Thoracic aorta (tissue), 2 donors: ENCODE data around the gene M6PR. TPM values are rescaled to one million over a fixed set of nuclear protein-coding genes. Genes with fewer than 3 reads are reported as not detected.

ENCODE experiments used
- ATAC-seq: fragments of 150-250 bp; one replicate; pipeline ENCODE4 v1.8.0; 2017; ENCODE audit warnings: low read depth; ENCODE audit not compliant: insufficient number of reproducible peaks, low FRiP score
- DNase-seq: peaks from one replicate; pipeline ENCODE4 v3.0.0-alpha.2; 2020; ENCODE audit warnings: low spot score
- H3K27ac ChIP-seq, 2 donors: fragments of 200-600 bp; sonication (generic); 1 replicate in 1 of 2; 2 replicates in 1 of 2; pipeline ENCODE4 v1.5.1; 2016; ENCODE audit warnings: mild to moderate bottlenecking in 2 of 2, moderate library complexity in 2 of 2
- H3K27me3 ChIP-seq: fragments of 200-600 bp; sonication (generic); replicated peaks from 2 replicates; pipeline ENCODE4 v1.6.0; 2016; ENCODE audit warnings: mild to moderate bottlenecking; ENCODE audit not compliant: insufficient read depth
- H3K36me3 ChIP-seq: fragments of 200-600 bp; sonication (generic); one replicate; pipeline ENCODE4 v1.5.1; 2016
- H3K4me1 ChIP-seq, 2 donors: fragments of 200-600 bp; sonication (generic); 1 replicate in 1 of 2; 2 replicates in 1 of 2; pipeline versions ENCODE4 v1.5.1 to v1.6.0; 2016; ENCODE audit warnings: low read depth in 2 of 2, mild to moderate bottlenecking in 1 of 2; ENCODE audit not compliant: control insufficient read depth in 1 of 2
- H3K4me3 ChIP-seq: fragments of 200-600 bp; sonication (generic); 2 replicates; pipeline ENCODE4 v1.5.1; 2016; ENCODE audit warnings: mild to moderate bottlenecking
- H3K9me3 ChIP-seq: fragments of 200-600 bp; sonication (generic); 2 replicates; pipeline ENCODE4 v1.5.1; 2016
- CTCF ChIP-seq: fragments of 200-600 bp; sonication (generic); IDR thresholded peaks from one replicate; pipeline ENCODE4 v1.5.1; 2019; ENCODE audit warnings: antibody characterized with exemption
- total RNA-seq, 2 donors: library from RNA; depleted of rRNA; stranded (reverse); fragments of >200 nt; gene quantifications; one replicate each; pipeline versions ENCODE4 v1.1.0 to v1.2.3, GENCODE V29; 2016

The M6PR gene
- total RNA-seq, 2 donors from 2014 or later: 119 to 148 TPM

DNA sequence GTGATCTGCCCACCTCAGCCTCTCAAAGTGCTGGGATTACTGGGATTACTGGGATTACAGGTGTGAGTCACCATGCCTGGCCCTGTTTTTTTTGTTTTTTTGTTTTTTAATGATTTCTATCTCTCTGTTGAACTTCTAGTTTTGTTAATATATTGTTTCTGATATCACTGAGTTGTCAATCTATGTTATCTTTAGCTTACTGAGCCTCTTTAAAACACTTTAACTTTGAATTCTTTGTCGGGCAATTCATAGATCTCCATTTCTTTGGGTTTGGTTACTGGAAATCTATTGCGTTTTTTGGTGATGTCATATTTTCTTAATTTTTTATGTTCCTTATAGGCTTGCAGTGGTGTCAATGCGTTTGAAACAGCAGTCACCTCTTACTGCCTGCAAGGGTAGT lies 30.7 kb upstream of the M6PR start:
- no peak for ATAC-seq
- peaks cover 20% of the 10 kb centered on the region for H3K9me3 ChIP-seq
- no peaks in the 10 kb centered on the region for H3K4me1 ChIP-seq
- DNase-seq: no peak
- no peak overlapping the region for H3K4me3 ChIP-seq
- H3K36me3 ChIP-seq: no peaks in the 10 kb centered on the region
- no peak overlapping the region for H3K27ac ChIP-seq
- H3K27me3 ChIP-seq: no peaks in the 10 kb centered on the region
- TF ChIP-seq CTCF: no peak

DNA sequence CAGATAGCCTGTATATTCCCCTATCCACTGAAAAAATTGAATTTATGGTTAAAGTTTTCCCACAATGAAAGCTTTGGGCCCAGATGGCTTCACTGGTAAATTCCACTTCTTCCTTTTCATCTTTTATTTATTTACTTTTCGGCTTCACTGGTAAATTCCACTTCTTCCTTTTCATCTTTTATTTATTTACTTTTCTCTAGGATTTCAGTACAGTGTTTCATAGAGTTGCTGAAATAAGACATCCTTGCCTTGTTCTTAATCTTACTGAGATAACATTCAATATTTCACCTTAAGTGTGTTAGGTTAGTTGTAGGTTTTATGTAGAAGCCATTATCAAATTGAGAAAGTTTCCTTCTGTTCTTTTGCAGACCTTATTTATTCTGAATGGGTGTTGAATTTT lies 21.0 kb upstream of the M6PR start:
- Histone ChIP-seq H3K4me1 (no peaks in the 10 kb centered on the region), H3K27me3 (no peaks in the 10 kb centered on the region), H3K27ac (no peak overlapping the region), H3K9me3 (peaks cover 20% of the 10 kb centered on the region), H3K4me3 (no peak overlapping the region), H3K36me3 (no peaks in the 10 kb centered on the region)
- ATAC-seq: no peak
- no peak for DNase-seq
- no peak for TF ChIP-seq CTCF

GRCh38 chr12:8969861-8970411 lies 20.5 kb upstream of the M6PR start:
- ATAC-seq (no peak), DNase-seq (no peak)
- Histone ChIP-seq H3K27me3 (no peaks in the 10 kb centered on the region), H3K4me1 (no peaks in the 10 kb centered on the region), H3K4me3 (no peak overlapping the region), H3K36me3 (no peaks in the 10 kb centered on the region), H3K9me3 (peaks cover 20% of the 10 kb centered on the region), H3K27ac (no peak overlapping the region)
- TF ChIP-seq CTCF: no peak

DNA sequence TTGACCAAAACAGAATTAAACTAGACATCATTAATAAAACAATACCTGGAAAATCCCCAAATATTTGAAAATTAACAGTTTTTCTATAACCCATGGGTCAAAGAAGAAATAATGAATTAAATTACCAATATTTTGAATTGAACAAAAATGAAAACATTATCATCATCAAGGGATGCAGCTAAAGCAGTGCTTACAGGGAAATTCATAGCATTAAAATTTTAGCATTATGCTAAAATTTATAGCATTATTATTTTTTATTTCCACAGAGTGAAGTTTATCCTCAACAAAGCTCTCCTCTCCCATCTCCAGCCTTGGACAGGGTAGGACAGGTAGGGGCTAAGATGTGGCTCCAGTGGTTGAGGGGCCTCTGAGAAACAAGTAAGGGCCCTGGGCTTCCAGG lies 19.3 kb upstream of the M6PR start:
- no peak overlapping the region for H3K27ac ChIP-seq
- H3K27me3 ChIP-seq: no peaks in the 10 kb centered on the region
- H3K4me3 ChIP-seq: no peak overlapping the region
- peaks cover 20% of the 10 kb centered on the region for H3K9me3 ChIP-seq
- H3K4me1 ChIP-seq: no peaks in the 10 kb centered on the region
- H3K36me3 ChIP-seq: no peaks in the 10 kb centered on the region
- TF ChIP-seq CTCF: no peak
- ATAC-seq (no peak), DNase-seq (no peak)

DNA sequence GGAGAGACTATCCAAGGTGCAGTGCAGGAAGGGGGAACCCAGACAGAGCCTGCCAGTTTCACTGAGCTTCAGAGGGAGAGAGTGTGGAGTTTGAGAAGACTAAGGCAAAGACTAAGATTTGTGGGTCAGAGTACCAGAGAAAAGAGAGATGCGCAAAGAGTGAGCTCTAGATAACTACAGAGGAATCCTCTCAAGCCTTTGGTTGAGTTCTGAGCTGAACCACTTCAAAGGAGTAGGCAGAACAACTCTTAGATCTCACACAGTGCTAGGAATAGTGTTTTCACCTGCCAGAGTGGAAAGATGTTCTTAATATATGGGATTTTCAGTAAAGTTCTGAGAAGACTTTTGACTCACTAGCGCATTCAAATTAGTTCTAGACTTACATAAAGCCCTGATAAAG lies 10.7 kb upstream of the M6PR start:
- H3K4me1 ChIP-seq: no peaks in the 10 kb centered on the region
- ATAC-seq: no peak
- no peak overlapping the region for H3K4me3 ChIP-seq
- no peak for TF ChIP-seq CTCF
- no peaks in the 10 kb centered on the region for H3K36me3 ChIP-seq
- DNase-seq: no peak
- H3K9me3 ChIP-seq: no peaks in the 10 kb centered on the region
- H3K27me3 ChIP-seq: no peaks in the 10 kb centered on the region
- H3K27ac ChIP-seq: no peak overlapping the region
